HepG2 (cell line): Measurements from ENCODE around the gene CAMTA1. TPM values are rescaled to one million over a fixed set of nuclear protein-coding genes. Genes with fewer than 3 reads are reported as not detected.

Experiments used
- ATAC-seq: fragments of 200-7000 bp; cut with Tn5 transposase; 3 replicates; pipeline ENCODE4 v1.9.1; 2020; ENCODE audit warnings: mild to moderate bottlenecking, moderate library complexity
- BruUV-seq: library from RNA; stranded (reverse); fragments of 400-500 nt; replicated peaks from 2 replicates; lab custom pipeline; 2021; lab: Mats Ljungman, UMichigan
- CTCF ChIA-PET: fragments of 300-600 bp; formaldehyde crosslinking; extraction: SDS; loops from one replicate; lab custom pipeline; 2021; ENCODE audit warnings: low total read pairs, inconsistent platforms, low intra/inter-chr PET ratio; lab: Yijun Ruan, JAX
- POLR2A ChIA-PET: fragments of 350-600 bp; sonication (Branson Sonifier 250); formaldehyde crosslinking; loops from one replicate; lab custom pipeline; 2020; ENCODE audit warnings: antibody characterized with exemption, inconsistent platforms; lab: Yijun Ruan, JAX
- DNase-seq: peaks from one replicate; pipeline ENCODE4 v3.0.0-alpha.2; 2015; ENCODE audit warnings: low spot score
- FAIRE-seq: peaks from 3 replicates; lab custom pipeline; 2011; peaks lifted over from hg19 to GRCh38; lab: Jason Lieb, UNC
- H2AFZ ChIP-seq: one replicate; pipeline ENCODE4 v1.6.1; 2011; ENCODE audit warnings: low read length, inconsistent platforms
- H3K27ac ChIP-seq: fragments of 300-600 bp; 3 replicates; pipeline ENCODE4 v1.8.0; 2011; ENCODE audit warnings: mixed run types, mild to moderate bottlenecking, mixed read lengths, low read length, inconsistent platforms; ENCODE audit not compliant: insufficient read depth; ENCODE audit errors: extremely low read length
- H3K27me3 ChIP-seq, 2 experiments: fragments of 200-600 bp in 1 of 2; 2 replicates in 1 of 2; 3 replicates in 1 of 2; pipeline versions ENCODE4 v1.6.0 to v1.8.0; 2011; ENCODE audit warnings: low read length in 2 of 2, mild to moderate bottlenecking in 2 of 2, moderate library complexity in 2 of 2, inconsistent platforms in 1 of 2; ENCODE audit not compliant: insufficient read depth in 2 of 2, control insufficient read depth in 1 of 2
- H3K36me3 ChIP-seq, 2 experiments: fragments of 200-600 bp in 1 of 2; replicated peaks in 1 of 2; 2 replicates in 1 of 2; 3 replicates in 1 of 2; pipeline versions ENCODE4 v1.5.1 to v1.8.0; 2011; ENCODE audit warnings: low read length in 2 of 2, inconsistent platforms in 1 of 2; ENCODE audit not compliant: insufficient read depth in 2 of 2, control insufficient read depth in 1 of 2
- H3K4me1 ChIP-seq: 2 replicates; pipeline ENCODE4 v1.5.1; 2012; ENCODE audit warnings: low read length, inconsistent platforms; ENCODE audit not compliant: insufficient read depth
- H3K4me2 ChIP-seq: 2 replicates; pipeline ENCODE4 v1.6.0; 2011; ENCODE audit warnings: low read depth, low read length, inconsistent platforms
- H3K4me3 ChIP-seq, 3 experiments: fragments of 200-600 bp in 1 of 3; sonication (generic), shearing (Covaris generic) in 1 of 3; replicated peaks in 1 of 3; 2 replicates each; pipeline ENCODE4 v1.5.1; 2011 to 2016; ENCODE audit warnings: low read length in 3 of 3, inconsistent platforms in 2 of 3, low read depth in 2 of 3, mild to moderate bottlenecking in 2 of 3, control low read depth in 1 of 3, mixed read lengths in 1 of 3; ENCODE audit not compliant: insufficient read depth in 1 of 3
- H3K79me2 ChIP-seq: one replicate; pipeline ENCODE4 v1.6.1; 2011; ENCODE audit warnings: low read length, inconsistent platforms; ENCODE audit not compliant: insufficient read depth
- H3K9ac ChIP-seq: 2 replicates; pipeline ENCODE4 v1.6.0; 2011; ENCODE audit warnings: mild to moderate bottlenecking, low read depth, low read length, inconsistent platforms; ENCODE audit not compliant: insufficient read depth
- H3K9me3 ChIP-seq: 2 replicates; pipeline ENCODE4 v1.5.1; 2012; ENCODE audit warnings: mild to moderate bottlenecking, low read length
- H4K20me1 ChIP-seq: 2 replicates; pipeline ENCODE4 v1.6.0; 2011; ENCODE audit warnings: inconsistent platforms, mild to moderate bottlenecking, low read length, moderate library complexity; ENCODE audit not compliant: insufficient read depth
- EEA1 ChIP-seq: sonication (generic); formaldehyde crosslinking; IDR thresholded peaks from 2 replicates; pipeline ENCODE4 v1.5.1; 2020; ENCODE audit warnings: mild to moderate bottlenecking, missing genetic modification reagents, borderline replicate concordance
- GABPB1 ChIP-seq: IDR thresholded peaks from 2 replicates; pipeline ENCODE4 v1.6.1; 2016; ENCODE audit warnings: mild to moderate bottlenecking, missing genetic modification reagents, moderate library complexity, missing compliant biosample characterization
- RBM22 ChIP-seq: fragments of 200-400 bp; formaldehyde crosslinking; optimal IDR thresholded peaks from 2 replicates; pipeline ENCODE3; 2017; ENCODE audit warnings: mild to moderate bottlenecking, low read length, moderate library complexity
- SP2 ChIP-seq: sonication (generic); formaldehyde crosslinking; IDR thresholded peaks from 2 replicates; pipeline ENCODE4 v1.5.1; 2020; ENCODE audit warnings: mild to moderate bottlenecking, missing genetic modification reagents
- THAP11 ChIP-seq: IDR thresholded peaks from 2 replicates; pipeline ENCODE4 v1.6.1; 2016; ENCODE audit warnings: missing biosample characterization, missing genetic modification reagents
- ZNF510 ChIP-seq: sonication (generic); formaldehyde crosslinking; IDR thresholded peaks from 2 replicates; pipeline ENCODE4 v1.4.0; 2020; ENCODE audit warnings: low read depth, mild to moderate bottlenecking, missing genetic modification reagents
- ZNF713 ChIP-seq: sonication (generic); formaldehyde crosslinking; IDR thresholded peaks from 2 replicates; pipeline ENCODE4 v1.4.0; 2020; ENCODE audit warnings: mild to moderate bottlenecking, missing genetic modification reagents
- ZNF749 ChIP-seq: sonication (generic); formaldehyde crosslinking; IDR thresholded peaks from 2 replicates; pipeline ENCODE4 v1.8.0; 2022; ENCODE audit warnings: mild to moderate bottlenecking, missing genetic modification reagents, moderate library complexity, borderline replicate concordance
- WGBS: methylation state at CpG from one replicate; pipeline ENCODE4 v1.1.6; 2017; ENCODE audit warnings: low lambda C conversion rate; 5-methylcytosine and 5-hydroxymethylcytosine counted together
- in situ Hi-C: cut with HindIII; loops from 2 replicates; pipeline ENCODE4 v1.10.0; 2017; ENCODE audit warnings: low pct_unique_long_range_greater_than_20kb; ENCODE audit not compliant: extremely low pct_ligation_motif_present
- intact Hi-C: fragments of 100-400 bp; cut with micrococcal nuclease; formaldehyde crosslinking; loops from one replicate; pipeline ENCODE4 v1.10.0; 2022; ENCODE audit not compliant: unreplicated experiment
- polyA plus RNA-seq, 8 experiments: library from polyadenylated mRNA; depleted of rRNA in 3 of 8; stranded (reverse) in 7 of 8; unstranded in 1 of 8; fragments of >200 nt; fragmentation: Illumina TruSeq in 4 of 8; extraction: Trizol in 4 of 8; gene quantifications; 2 replicates each; pipeline versions ENCODE4 v1.2.1 to v1.2.3, GENCODE V29; 2011 to 2016; ENCODE audit warnings: low read depth in 4 of 8, missing spikeins in 1 of 8, mixed read lengths in 1 of 8; ENCODE audit not compliant: insufficient read depth in 1 of 8
- total RNA-seq, 5 experiments: library from RNA; depleted of rRNA; stranded (reverse); fragments of >200 nt; fragmentation: Illumina TruSeq; extraction: Trizol; gene quantifications; 2 replicates each; pipeline ENCODE4 v1.2.3, GENCODE V29; 2016; ENCODE audit warnings: low read depth in 1 of 5
- TF ChIP-seq, protein P1 (sequence below): sonication (generic); formaldehyde crosslinking; IDR thresholded peaks from 2 replicates; pipeline ENCODE4 v1.5.0; 2020; ENCODE audit warnings: missing genetic modification reagents
- TF ChIP-seq, protein P2 (sequence below): sonication (generic); formaldehyde crosslinking; IDR thresholded peaks from 2 replicates; pipeline ENCODE4 v1.4.0; 2020; ENCODE audit warnings: low read depth, mild to moderate bottlenecking, missing genetic modification reagents

Gene CAMTA1
- total and polyA plus RNA-seq, 2 of the 13 experiments (the other 11 are each of a cell fraction or from before 2014, with no cell fraction given) = 25.0 to 36.4 TPM

DNA sequence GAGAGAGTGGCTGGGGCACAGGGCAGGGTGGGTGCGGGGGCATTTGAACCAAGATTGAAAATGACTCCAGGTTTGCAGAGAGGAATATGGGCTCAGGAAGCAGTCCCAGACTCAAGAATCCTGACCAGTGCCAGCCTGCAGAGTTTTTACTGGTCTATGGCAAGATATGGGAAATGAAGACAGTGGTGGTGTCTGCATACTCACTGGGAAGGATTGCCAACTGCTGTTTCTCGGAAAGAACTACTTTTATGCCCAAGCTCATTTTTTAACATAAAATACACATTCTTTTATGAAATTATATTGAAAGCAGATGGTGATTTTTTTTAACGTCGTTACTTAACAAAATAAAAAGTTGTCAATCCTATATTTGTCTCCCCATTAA lies 401.8 kb downstream of the CAMTA1 start:
- Histone ChIP-seq H3K4me3 (no peak overlapping the region), H3K36me3 (no peaks in the 10 kb centered on the region), H4K20me1 (no peaks in the 10 kb centered on the region), H3K79me2 (no peaks in the 10 kb centered on the region), H3K4me1 (no peaks in the 10 kb centered on the region), H3K27ac (no peak overlapping the region), H3K9me3 (no peaks in the 10 kb centered on the region), H2AFZ (no peak overlapping the region), H3K27me3 (no peaks in the 10 kb centered on the region), H3K4me2 (no peak overlapping the region), H3K9ac (no peak overlapping the region)
- intact Hi-C loops (no loop called here), in situ Hi-C loops (no loop called here)
- CTCF ChIA-PET = no interaction called here
- WGBS = 27% methylated on average over 4 of the region's 4 CpGs
- ATAC-seq = no peak
- POLR2A ChIA-PET = no interaction called here
- no peak for DNase-seq
- no TSS peak for BruUV-seq
- FAIRE-seq = no peak
- TF ChIP-seq GABPB1 (CRISPR knock-in tag) = no peak
- no peak for TF ChIP-seq ZNF510 (CRISPR knock-in tag)
- TF ChIP-seq, protein P1, sequence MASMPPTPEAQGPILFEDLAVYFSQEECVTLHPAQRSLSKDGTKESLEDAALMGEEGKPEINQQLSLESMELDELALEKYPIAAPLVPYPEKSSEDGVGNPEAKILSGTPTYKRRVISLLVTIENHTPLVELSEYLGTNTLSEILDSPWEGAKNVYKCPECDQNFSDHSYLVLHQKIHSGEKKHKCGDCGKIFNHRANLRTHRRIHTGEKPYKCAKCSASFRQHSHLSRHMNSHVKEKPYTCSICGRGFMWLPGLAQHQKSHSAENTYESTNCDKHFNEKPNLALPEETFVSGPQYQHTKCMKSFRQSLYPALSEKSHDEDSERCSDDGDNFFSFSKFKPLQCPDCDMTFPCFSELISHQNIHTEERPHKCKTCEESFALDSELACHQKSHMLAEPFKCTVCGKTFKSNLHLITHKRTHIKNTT = no peak
- TF ChIP-seq RBM22 = no peak
- no peak for TF ChIP-seq ZNF713
- no peak for TF ChIP-seq EEA1 (CRISPR knock-in tag)
- no peak for TF ChIP-seq THAP11 (CRISPR knock-in tag)
- TF ChIP-seq ZNF749 (CRISPR knock-in tag) = no peak
- TF ChIP-seq SP2 = no peak
- TF ChIP-seq, protein P2, sequence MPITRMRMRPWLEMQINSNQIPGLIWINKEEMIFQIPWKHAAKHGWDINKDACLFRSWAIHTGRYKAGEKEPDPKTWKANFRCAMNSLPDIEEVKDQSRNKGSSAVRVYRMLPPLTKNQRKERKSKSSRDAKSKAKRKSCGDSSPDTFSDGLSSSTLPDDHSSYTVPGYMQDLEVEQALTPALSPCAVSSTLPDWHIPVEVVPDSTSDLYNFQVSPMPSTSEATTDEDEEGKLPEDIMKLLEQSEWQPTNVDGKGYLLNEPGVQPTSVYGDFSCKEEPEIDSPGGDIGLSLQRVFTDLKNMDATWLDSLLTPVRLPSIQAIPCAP (CRISPR knock-in tag) = no peak
